Parathyroid adenoma (tissue), 2 donors: ENCODE results near the gene SORBS1.
A peak's percentile ranks its signal among the peaks of the same experiment; 100 is the strongest.

ENCODE experiments used
- H2AFZ ChIP-seq: fragments of 300-600 bp; sonication (generic); one replicate; pipeline ENCODE4 v1.7.0; 2017; ENCODE audit warnings: antibody characterized with exemption, mild to moderate bottlenecking
- H3K27ac ChIP-seq: fragments of 300-600 bp; sonication (generic); one replicate; pipeline ENCODE4 v1.7.0; 2017
- H3K27me3 ChIP-seq: fragments of 300-600 bp; sonication (generic); one replicate; pipeline ENCODE4 v1.7.0; 2017; ENCODE audit warnings: low read length; ENCODE audit not compliant: control insufficient read depth, insufficient read depth
- H3K36me3 ChIP-seq: fragments of 300-600 bp; sonication (generic); one replicate; pipeline ENCODE4 v1.7.0; 2017; ENCODE audit warnings: low read length; ENCODE audit not compliant: control insufficient read depth, insufficient read depth
- H3K4me1 ChIP-seq: fragments of 300-600 bp; sonication (generic); one replicate; pipeline ENCODE4 v1.7.0; 2017; ENCODE audit warnings: control low read depth
- H3K4me2 ChIP-seq: fragments of 300-600 bp; sonication (generic); one replicate; pipeline ENCODE4 v1.7.0; 2017; ENCODE audit warnings: low read length
- H3K4me3 ChIP-seq: fragments of 300-600 bp; sonication (generic); one replicate; pipeline ENCODE4 v1.7.0; 2017; ENCODE audit warnings: low read depth, low read length
- H3K79me2 ChIP-seq: fragments of 300-600 bp; sonication (generic); one replicate; pipeline ENCODE4 v1.7.0; 2017; ENCODE audit warnings: control low read depth
- H3K9ac ChIP-seq: fragments of 300-600 bp; sonication (generic); one replicate; pipeline ENCODE4 v1.7.0; 2017; ENCODE audit warnings: mild to moderate bottlenecking
- H3K9me3 ChIP-seq: fragments of 300-600 bp; sonication (generic); one replicate; pipeline ENCODE4 v1.7.0; 2017; ENCODE audit warnings: low read length; ENCODE audit not compliant: control insufficient read depth
- TF ChIP-seq, protein P1 (sequence below): fragments of 300-600 bp; sonication (generic); IDR thresholded peaks from one replicate; pipeline ENCODE4 v1.7.0; 2017; ENCODE audit warnings: antibody characterized with exemption, mild to moderate bottlenecking
- donor health status: primary hyperparathyroidism.

Gene SORBS1

GRCh38 chr10:95303535-95303934 is 257.6 kb downstream of the SORBS1 start:
- Histone ChIP-seq H3K79me2 (no peaks in the 10 kb centered on the region), H3K27me3 (no peaks in the 10 kb centered on the region), H3K27ac (no peak overlapping the region), H3K4me1 (no peaks in the 10 kb centered on the region), H3K36me3 (no peaks in the 10 kb centered on the region), H3K4me2 (no peak overlapping the region), H3K9ac (no peak overlapping the region), H3K9me3 (no peaks in the 10 kb centered on the region), H2AFZ (no peak overlapping the region), H3K4me3 (no peak overlapping the region)
- TF ChIP-seq, protein P1, sequence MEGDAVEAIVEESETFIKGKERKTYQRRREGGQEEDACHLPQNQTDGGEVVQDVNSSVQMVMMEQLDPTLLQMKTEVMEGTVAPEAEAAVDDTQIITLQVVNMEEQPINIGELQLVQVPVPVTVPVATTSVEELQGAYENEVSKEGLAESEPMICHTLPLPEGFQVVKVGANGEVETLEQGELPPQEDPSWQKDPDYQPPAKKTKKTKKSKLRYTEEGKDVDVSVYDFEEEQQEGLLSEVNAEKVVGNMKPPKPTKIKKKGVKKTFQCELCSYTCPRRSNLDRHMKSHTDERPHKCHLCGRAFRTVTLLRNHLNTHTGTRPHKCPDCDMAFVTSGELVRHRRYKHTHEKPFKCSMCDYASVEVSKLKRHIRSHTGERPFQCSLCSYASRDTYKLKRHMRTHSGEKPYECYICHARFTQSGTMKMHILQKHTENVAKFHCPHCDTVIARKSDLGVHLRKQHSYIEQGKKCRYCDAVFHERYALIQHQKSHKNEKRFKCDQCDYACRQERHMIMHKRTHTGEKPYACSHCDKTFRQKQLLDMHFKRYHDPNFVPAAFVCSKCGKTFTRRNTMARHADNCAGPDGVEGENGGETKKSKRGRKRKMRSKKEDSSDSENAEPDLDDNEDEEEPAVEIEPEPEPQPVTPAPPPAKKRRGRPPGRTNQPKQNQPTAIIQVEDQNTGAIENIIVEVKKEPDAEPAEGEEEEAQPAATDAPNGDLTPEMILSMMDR: no peak

DNA sequence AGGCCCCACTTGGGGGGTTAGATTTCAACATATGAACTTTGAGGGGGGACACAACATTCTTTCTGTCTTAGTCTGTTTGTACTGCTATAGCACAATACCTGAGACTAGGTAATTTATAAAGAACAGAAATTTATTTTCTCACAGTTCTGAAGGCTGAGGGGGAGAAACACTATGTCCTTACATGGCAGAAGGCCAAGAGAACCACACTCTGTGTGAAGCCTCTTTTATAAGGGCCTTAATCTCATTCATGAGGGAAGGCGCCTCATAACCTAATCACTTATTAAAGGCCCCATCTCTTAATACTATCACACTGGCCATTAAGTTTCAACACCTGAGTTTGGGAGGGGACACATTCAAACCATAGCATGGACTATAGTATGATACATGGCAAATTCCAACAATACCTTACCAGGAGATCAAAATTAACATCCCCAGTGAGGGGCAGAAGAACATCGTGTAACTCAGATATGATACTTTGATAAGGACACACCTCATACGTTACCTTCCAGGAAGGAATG is 261.1 kb downstream of the SORBS1 start:
- Histone ChIP-seq H3K27me3 (no peaks in the 10 kb centered on the region), H3K4me1 (no peaks in the 10 kb centered on the region), H3K36me3 (no peaks in the 10 kb centered on the region), H3K4me2 (no peak overlapping the region), H3K9me3 (no peaks in the 10 kb centered on the region), H2AFZ (no peak overlapping the region), H3K9ac (no peak overlapping the region), H3K27ac (no peak overlapping the region), H3K4me3 (no peak overlapping the region), H3K79me2 (no peaks in the 10 kb centered on the region)
- TF ChIP-seq, protein P1: no peak

GRCh38 chr10:95297402-95297801 is 263.8 kb downstream of the SORBS1 start:
- Histone ChIP-seq H3K4me3 (no peak overlapping the region), H2AFZ (no peak overlapping the region), H3K4me2 (no peak overlapping the region), H3K27ac (no peak overlapping the region), H3K36me3 (no peaks in the 10 kb centered on the region), H3K9ac (no peak overlapping the region), H3K9me3 (no peaks in the 10 kb centered on the region), H3K4me1 (no peaks in the 10 kb centered on the region), H3K79me2 (no peaks in the 10 kb centered on the region), H3K27me3 (no peaks in the 10 kb centered on the region)
- TF ChIP-seq, protein P1: no peak

DNA sequence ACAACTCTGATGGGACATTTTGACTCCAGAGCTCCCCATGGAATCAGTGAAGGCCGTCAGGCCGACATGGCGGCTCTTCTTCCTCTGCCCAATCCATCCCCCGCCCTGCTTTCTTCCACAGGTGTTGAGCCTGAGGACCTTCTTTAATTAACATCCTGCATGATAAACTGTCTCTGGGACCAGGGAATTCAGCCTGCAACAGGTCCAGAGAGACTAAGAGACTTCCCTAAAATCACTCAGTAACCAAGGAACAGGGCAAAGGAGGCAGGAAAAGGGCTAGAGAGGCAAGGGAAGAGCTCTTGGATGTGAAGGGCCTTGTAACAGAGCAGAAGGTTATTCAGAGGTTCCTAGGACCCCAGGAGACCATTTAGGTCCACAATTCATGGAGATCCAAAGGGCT is 264.4 kb downstream of the SORBS1 start:
- H3K4me3 ChIP-seq: no peak overlapping the region
- no peak overlapping the region for H3K27ac ChIP-seq
- H3K79me2 ChIP-seq: no peaks in the 10 kb centered on the region
- TF ChIP-seq, protein P1: no peak
- no peaks in the 10 kb centered on the region for H3K27me3 ChIP-seq
- H3K9me3 ChIP-seq: no peaks in the 10 kb centered on the region
- no peak overlapping the region for H3K4me2 ChIP-seq
- no peaks in the 10 kb centered on the region for H3K36me3 ChIP-seq
- peak overlapping the region; percentile 21 for H2AFZ ChIP-seq
- H3K4me1 ChIP-seq: no peaks in the 10 kb centered on the region
- no peak overlapping the region for H3K9ac ChIP-seq

DNA sequence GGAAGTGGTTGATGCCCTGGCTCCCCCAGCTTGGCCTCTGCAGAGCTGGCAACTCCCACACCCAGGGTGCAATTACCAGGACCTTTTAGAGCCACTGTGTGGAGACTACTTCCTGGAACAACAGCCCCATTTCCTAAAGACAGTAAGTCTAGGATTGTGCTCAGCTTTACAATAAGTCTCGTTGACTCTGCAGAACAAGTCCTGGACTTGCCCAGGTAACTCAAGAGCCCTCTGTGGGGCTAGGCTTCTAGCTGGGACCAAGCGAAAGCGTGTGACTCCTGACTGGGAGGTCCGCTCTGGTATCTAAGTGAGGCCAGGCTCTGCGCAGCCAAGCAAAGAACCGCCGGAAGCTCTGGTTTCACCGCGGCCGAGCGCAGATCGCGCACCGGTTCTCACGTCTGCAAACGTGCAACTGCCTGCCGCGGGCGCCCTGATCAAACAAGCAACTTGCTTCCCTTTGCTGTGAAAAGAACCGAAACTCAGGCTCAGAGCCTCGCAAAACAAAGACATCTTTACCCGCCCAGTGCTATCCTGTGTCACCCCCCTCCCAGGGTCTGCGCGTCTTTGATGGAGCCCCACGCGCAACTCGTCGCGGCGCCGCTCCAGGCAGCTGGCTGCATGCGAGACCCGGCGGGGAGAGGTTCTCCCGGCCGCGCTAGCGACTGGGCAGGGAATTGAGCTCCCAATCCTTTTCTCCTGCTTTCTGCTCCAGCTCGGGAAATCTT is 266.0 kb downstream of the SORBS1 start:
- peak overlapping the region; percentile 34 for H3K27ac ChIP-seq

More for the DNA sequence above, 266.0 kb downstream of the SORBS1 start:
- TF ChIP-seq, protein P1: no peak
- H3K9me3 ChIP-seq: no peaks in the 10 kb centered on the region
- H3K27me3 ChIP-seq: no peaks in the 10 kb centered on the region
- H3K4me2 ChIP-seq: peak overlapping the region; percentile 64
- peak overlapping the region; percentile 9 for H3K4me3 ChIP-seq
- H2AFZ ChIP-seq: peak overlapping the region; percentile 71
- no peaks in the 10 kb centered on the region for H3K36me3 ChIP-seq
- no peaks in the 10 kb centered on the region for H3K79me2 ChIP-seq
- no peaks in the 10 kb centered on the region for H3K4me1 ChIP-seq
- no peak overlapping the region for H3K9ac ChIP-seq
